ENCODE data around the gene RNF207. TPM values are rescaled to one million over a fixed set of nuclear protein-coding genes. Genes with fewer than 3 reads are reported as not detected.

RNF207 gene
- polyA plus RNA-seq, 1 experiment: 17.9 TPM

GRCh38 chr1:6191968-6192367, 14.0 kb upstream of the RNF207 start:
- no peak for TF ChIP-seq CTCF (IDR thresholded peaks at IDR 0.05; ENCODE audit: insufficient read depth, low read depth, low read length)
- ChIA-PET CTCF (interaction anchor here (0.6 kb wide), 2 partner anchors 76 to 108 kb away, joined by 3 read pairs; no protein-coding TSS in a partner anchor), POLR2A (no interaction called here)
- DNase-seq (ENCODE audit: low read depth): no peak
- H3K27me3 ChIP-seq (ENCODE audit: control insufficient read depth, insufficient read depth, low read length): no peaks in the 10 kb centered on the region
- no peak overlapping the region for H3K4me3 ChIP-seq (ENCODE audit: low read depth, low read length)
- H3K36me3 ChIP-seq (ENCODE audit: control insufficient read depth, insufficient read depth, low read length): peaks cover 21% of the 10 kb centered on the region

- no peak for TF ChIP-seq CTCF (IDR thresholded peaks at IDR 0.05; ENCODE audit: insufficient read depth, low read depth, low read length)
- DNase-seq (ENCODE audit: low read depth): no peak
- CTCF ChIA-PET: interaction anchor here (0.8 to 2.9 kb wide), 6 partner anchors 8 to 145 kb away, joined by 3 to 17 read pairs (median 6); partner anchors contain the start of gene RNF207
- Histone ChIP-seq H3K27me3 (ENCODE audit: control insufficient read depth, insufficient read depth, low read length) (no peaks in the 10 kb centered on the region), H3K36me3 (ENCODE audit: control insufficient read depth, insufficient read depth, low read length) (peaks cover 12% of the 10 kb centered on the region), H3K4me3 (ENCODE audit: low read depth, low read length) (peak overlapping the region; percentile 98)
- POLR2A ChIA-PET: no interaction called here
These were observed 8.0 kb upstream of the RNF207 start for GRCh38 chr1:6197746-6198427.

- H3K27me3 ChIP-seq (ENCODE audit: control insufficient read depth, insufficient read depth, low read length): no peaks in the 10 kb centered on the region
- H3K4me3 ChIP-seq (ENCODE audit: low read depth, low read length): peak overlapping the region; percentile 98
- DNase-seq (ENCODE audit: low read depth): no peak
- peaks cover 7% of the 10 kb centered on the region for H3K36me3 ChIP-seq (ENCODE audit: control insufficient read depth, insufficient read depth, low read length)
- ChIA-PET CTCF (interaction anchor here (0.9 to 2.9 kb wide), 5 partner anchors 7 to 47 kb away, joined by 3 to 17 read pairs (median 7); partner anchors contain the start of gene RNF207), POLR2A (no interaction called here)
- TF ChIP-seq CTCF (IDR thresholded peaks at IDR 0.05; ENCODE audit: insufficient read depth, low read depth, low read length): no peak
These were observed 7.1 kb upstream of the RNF207 start for GRCh38 chr1:6198646-6199297.

GRCh38 chr1:6199298-6200187, 6.4 kb upstream of the RNF207 start, which contains the start of gene RPL22:
TSS of gene RPL22 (minus strand) at chr1:6199595. CDS start at chr1:6199573, 22 bp downstream.
- Histone ChIP-seq H3K27me3 (ENCODE audit: control insufficient read depth, insufficient read depth, low read length) (no peaks in the 10 kb centered on the region), H3K4me3 (ENCODE audit: low read depth, low read length) (peak within 1 kb of the TSS; percentile 98), H3K36me3 (ENCODE audit: control insufficient read depth, insufficient read depth, low read length) (peaks cover 5% of the 10 kb centered on the region)
- DNase-seq (ENCODE audit: low read depth): peak; percentile 95
- CTCF ChIA-PET: interaction anchor here (0.9 to 2.9 kb wide), 6 partner anchors 12 to 47 kb away, joined by 3 to 17 read pairs (median 6); no protein-coding TSS in a partner anchor
- POLR2A ChIA-PET: no interaction called here
- no peak for TF ChIP-seq CTCF (IDR thresholded peaks at IDR 0.05; ENCODE audit: insufficient read depth, low read depth, low read length)
